Forelimb muscle (tissue), 1 donor: ENCODE results near the gene AGAP1. TPM values are rescaled to one million over a fixed set of nuclear protein-coding genes. Genes with fewer than 3 reads are reported as not detected.

Experiments
- DNase-seq: peaks from one replicate; pipeline ENCODE4 v3.0.0-alpha.2; 2013; ENCODE audit warnings: low read depth
- polyA plus RNA-seq: library from polyadenylated mRNA; unstranded; fragments of 120-200 nt; gene quantifications from one replicate; pipeline ENCODE4 v1.2.1, GENCODE V29; 2013; ENCODE audit not compliant: insufficient read length

AGAP1 gene
- polyA plus RNA-seq, 1 donor = 25.9 TPM

- DNase-seq = no peak
These were observed 7.1 kb upstream of the AGAP1 start for GRCh38 chr2:235486729-235487128.

DNA sequence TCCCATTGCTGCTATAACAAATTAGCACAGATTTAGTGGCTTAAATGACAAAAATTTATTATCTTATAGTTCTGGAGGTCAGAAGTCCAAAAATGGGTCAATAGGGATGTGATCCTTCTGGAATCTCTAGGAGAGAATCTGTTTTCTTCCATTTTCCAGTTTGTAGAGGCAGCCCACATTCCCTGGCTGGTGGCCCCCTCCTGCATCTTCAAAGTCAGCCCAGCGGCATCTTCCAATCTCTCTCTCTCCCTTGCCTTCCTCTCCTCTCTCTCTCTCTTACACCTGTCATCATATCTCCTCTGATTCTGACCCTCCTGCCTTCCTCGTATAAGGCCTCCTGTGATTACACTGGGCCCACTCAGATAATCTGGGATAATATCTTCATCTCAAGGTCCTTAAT lies 3.9 kb upstream of the AGAP1 start:
- no peak for DNase-seq

- DNase-seq = no peak
These were observed 946 bp upstream of the AGAP1 start for GRCh38 chr2:235492850-235493344.

GRCh38 chr2:235493402-235493774 lies 455 bp upstream of the AGAP1 start:
- DNase-seq = no peak

- no peak for DNase-seq
These were observed 1.0 kb downstream of the AGAP1 start for GRCh38 chr2:235494716-235495372.

GRCh38 chr2:235495373-235496238 lies 1.8 kb downstream of the AGAP1 start:
- no peak for DNase-seq

- no peak for DNase-seq
These were observed 2.4 kb downstream of the AGAP1 start for GRCh38 chr2:235496239-235496621.

GRCh38 chr2:235497096-235497495 lies 3.3 kb downstream of the AGAP1 start:
- no peak for DNase-seq

DNA sequence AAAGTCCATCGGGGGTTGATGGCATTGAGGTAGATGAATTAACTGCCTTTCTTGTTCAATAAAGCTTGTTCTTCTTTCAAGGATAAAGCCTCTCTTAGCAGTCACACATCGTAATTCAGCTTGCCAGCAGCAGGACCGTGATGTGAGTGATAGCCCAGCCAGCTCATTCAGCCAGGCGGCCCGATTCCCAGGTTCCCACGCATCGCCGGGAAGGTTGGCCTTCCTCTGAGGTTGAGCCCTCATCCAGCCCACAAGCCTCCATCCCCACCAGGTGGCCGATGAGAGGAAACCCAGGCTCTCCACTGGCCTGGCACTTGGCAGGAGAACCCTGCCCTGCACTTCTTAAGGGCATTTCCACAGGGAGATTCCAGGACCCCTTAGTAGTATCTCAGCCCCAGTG lies 4.7 kb downstream of the AGAP1 start:
- no peak for DNase-seq

DNA sequence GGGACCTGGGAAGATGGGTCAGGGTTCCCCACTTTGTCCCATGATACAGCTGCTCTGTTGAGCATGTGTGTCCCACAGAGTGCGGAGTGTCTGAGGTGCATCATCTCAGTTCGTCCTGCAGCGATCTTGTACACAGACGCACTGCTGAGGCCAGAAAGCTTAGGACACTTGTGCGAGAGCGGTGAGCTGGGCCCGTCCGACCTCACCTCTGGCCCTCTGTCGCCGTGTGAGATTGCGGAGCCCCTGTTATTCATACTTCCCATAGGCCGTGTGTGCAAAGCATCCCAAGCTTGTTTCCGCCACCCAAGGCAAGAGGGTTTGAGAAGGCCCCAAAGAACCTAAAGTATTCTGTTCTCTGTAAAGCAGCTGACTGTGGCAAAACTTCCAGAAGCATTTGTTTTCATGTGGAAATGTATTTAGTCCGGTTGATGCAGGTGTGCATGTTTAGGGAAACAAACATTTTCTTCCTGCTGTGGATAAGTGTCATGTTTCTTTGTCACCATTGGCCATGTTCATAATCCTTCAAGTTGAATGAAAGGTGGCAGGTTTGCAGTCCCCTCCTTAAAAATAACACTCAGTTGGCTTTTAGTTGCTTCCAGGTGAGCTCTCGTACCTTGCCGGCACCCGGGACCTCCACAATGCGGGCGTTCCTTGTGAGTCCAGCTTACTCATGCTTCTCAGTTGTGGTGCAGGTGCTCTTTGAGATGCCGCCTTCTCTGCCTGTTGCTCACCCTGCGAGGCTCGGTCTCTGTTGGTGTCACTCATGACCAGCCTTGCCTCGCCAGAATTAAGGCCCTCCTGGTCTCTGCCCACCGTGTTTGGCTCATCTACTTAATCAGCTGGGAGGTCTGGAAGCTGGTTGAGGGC lies 5.3 kb downstream of the AGAP1 start:
- DNase-seq = no peak

DNA sequence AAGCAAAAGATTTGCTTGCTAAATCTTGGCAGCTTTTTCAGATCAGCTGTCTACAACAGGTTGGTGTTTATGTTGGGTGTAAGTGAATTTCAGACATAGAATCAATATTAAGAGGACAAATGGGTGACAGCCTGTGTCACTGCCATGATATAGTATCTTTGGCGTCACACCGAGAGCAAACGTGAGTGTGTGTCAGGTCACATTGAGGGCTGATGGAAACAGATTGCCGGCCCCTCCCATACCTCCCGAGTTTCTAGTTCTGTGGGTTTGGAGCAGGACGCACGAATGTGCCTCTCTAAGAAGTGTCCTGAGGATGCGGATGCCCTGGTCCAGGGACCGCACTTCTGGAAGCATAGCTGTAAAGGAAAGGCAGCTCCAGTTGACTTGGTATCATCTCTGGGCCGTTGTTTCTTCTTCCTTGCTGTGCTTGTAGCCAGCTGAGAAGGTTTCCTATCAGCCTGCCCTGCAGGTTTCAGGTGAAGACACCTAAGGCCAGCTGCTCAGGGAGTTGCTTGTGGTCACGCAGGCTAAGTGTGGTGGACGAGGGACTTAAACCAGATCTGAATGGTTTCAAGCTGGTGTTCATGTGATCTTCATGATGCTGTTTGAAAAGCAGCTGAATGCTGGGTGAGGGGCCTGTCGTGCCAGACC lies 6.4 kb downstream of the AGAP1 start:
- DNase-seq = no peak

- DNase-seq = no peak
These were observed 7.2 kb downstream of the AGAP1 start for GRCh38 chr2:235500761-235501672.

- no peak for DNase-seq
These were observed 7.8 kb downstream of the AGAP1 start for GRCh38 chr2:235501673-235502031.

DNA sequence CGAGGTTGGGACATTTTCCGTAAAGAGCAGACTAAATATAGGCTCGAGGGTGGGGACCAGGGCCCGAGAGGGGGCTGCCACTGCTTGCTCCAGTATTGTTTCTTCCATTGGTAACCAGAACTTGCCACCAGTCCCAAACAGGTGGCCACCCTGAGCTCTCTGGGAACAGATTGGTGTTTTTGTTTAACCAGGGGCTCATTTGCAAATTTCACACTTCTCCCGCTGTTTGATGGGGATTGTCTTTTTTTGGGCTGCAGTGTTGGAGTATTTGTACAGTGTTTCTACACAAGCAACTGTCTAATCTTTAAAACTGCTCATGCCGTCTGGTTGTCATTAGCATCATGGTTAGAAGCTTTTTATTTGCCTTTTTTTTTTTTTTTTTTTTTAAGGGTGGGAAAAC lies 8.5 kb downstream of the AGAP1 start:
- no peak for DNase-seq

DNA sequence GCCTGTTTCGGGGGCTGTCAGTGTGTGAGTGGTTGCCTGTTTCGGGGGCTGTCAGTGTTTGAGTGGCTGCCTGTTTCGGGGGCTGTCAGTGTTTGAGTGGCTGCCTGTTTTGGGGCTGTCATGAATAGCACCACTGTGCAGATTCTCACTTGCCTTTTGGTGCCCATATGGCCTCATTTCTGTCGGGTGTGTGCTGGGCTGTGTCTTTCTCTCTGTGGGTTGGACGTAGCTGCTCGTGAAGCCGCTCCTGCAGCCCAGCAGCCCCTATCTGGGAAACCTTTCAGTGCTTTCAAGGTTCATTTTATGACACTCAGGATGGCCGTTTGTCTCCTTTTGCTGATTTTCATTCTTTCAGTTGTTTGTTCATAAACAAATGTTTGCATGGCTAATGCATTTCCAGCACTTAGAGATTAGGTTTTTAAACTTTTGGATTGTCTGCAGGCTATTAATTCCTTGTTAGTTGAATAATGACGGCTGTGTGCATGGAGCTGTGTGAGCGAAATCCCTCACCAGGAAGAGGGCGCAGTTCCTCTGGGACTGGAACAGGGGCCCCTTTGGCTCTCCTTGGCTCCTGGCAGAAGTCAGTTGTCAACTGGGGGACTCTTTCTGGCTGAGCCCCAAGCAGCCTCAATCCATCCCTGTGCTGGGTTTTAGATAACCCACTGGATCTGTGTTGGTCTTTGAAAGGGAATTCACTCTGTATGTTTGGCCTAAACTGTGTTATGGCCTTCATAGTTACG lies 10.8 kb downstream of the AGAP1 start:
- no peak for DNase-seq

DNA sequence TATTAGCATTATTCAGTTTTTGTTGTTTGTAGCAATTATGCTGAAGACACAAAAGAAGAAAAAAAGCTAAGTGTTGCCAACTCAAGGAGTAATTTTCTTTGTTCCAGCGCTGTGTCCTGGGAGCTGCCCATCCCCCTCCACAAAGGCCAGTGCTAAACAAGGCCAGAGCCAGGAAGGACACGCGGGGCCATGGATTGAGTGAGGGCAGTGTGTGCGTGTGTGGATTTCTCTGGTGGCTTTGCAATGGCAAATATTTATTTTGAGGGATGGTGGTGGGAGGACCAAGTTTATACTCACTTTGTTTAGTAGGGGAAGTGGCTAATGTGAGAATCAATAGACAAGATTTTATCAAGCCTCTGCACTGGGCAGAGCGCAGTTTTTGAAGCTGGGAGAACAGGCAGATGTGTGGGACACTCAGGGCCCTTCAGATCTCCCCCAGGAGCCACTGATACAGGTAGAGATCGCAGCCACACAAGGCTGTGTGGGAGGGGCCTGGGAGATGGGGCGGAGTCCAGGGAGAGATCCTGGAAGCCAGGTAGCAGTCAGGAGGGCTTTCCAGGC lies 11.4 kb downstream of the AGAP1 start:
- DNase-seq = no peak

GRCh38 chr2:235506291-235506996 lies 12.6 kb downstream of the AGAP1 start:
- DNase-seq = no peak

GRCh38 chr2:235506997-235507615 lies 13.3 kb downstream of the AGAP1 start:
- no peak for DNase-seq

DNA sequence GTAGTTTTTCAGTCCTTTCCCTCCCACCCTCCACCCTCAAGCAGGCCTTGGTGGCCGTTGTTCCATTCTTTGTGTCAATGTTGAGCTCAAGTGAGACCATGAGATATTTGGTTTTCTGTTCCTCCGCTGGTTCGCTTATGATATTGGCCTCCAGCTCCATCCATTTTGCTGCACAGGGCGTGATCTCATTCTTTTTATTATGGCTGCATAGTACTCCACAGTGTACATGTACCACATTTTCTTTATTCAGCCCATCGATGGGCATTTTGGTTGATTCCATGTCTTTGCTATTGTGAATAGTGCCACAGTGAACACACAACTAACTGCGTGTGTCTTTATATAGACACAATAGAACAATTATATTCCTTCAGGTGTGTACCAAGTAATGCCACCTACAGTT lies 14.1 kb downstream of the AGAP1 start:
- no peak for DNase-seq
